ENCODE results near the gene CCDC197.
A peak's percentile ranks its signal among the peaks of the same experiment; 100 is the strongest.

CCDC197 gene

GRCh38 chr14:94054401-94054800 lies 57.3 kb downstream of the CCDC197 start:
- TF ChIP-seq CTCF (IDR thresholded peaks at IDR 0.05; ENCODE audit: extremely low read depth, missing control alignments): no peak

GRCh38 chr14:94054936-94055335 lies 57.8 kb downstream of the CCDC197 start:
- TF ChIP-seq CTCF (IDR thresholded peaks at IDR 0.05; ENCODE audit: extremely low read depth, missing control alignments): no peak
- no peak for DNase-seq (ENCODE audit: low spot score)

More at GRCh38 chr14:94054401-94054800, 57.3 kb downstream of the CCDC197 start:
- DNase-seq (ENCODE audit: low spot score): no peak

- TF ChIP-seq CTCF (IDR thresholded peaks at IDR 0.05; ENCODE audit: extremely low read depth, missing control alignments): no peak
- peak; percentile 56 for DNase-seq (ENCODE audit: low spot score)
These were observed 59.6 kb downstream of the CCDC197 start for GRCh38 chr14:94056579-94057308.

GRCh38 chr14:94058128-94058673 lies 61.1 kb downstream of the CCDC197 start:
- DNase-seq (ENCODE audit: low spot score): no peak
- no peak for TF ChIP-seq CTCF (IDR thresholded peaks at IDR 0.05; ENCODE audit: extremely low read depth, missing control alignments)

Data from GM20000 (cell line).